Measurements from ENCODE around the gene MND1.
A peak's percentile ranks its signal among the peaks of the same experiment; 100 is the strongest.

MND1 gene

GRCh38 chr4:153344131-153345011 is at the start of gene MND1:
MND1 (plus strand) TSS chr4:153344688; CDS start chr4:153344738, 50 bp downstream.
- TF ChIP-seq POLR2A (IDR thresholded peaks at IDR 0.05; ENCODE audit: low read length) (peak; percentile 64), GATA1 (IDR thresholded peaks at IDR 0.05; ENCODE audit: low read depth, low read length) (no peak)
- DNase-seq, result peak; percentile 90 to 93

- TF ChIP-seq GATA1 (IDR thresholded peaks at IDR 0.05; ENCODE audit: low read depth, low read length) (no peak), POLR2A (IDR thresholded peaks at IDR 0.05; ENCODE audit: low read length) (no peak)
- no peak for DNase-seq
Measured at GRCh38 chr4:153295131-153295755, 49.2 kb upstream of the MND1 start.

- no peak for DNase-seq
Measured at GRCh38 chr4:153296040-153296823, 48.3 kb upstream of the MND1 start.

GRCh38 chr4:153297116-153297515 is 47.4 kb upstream of the MND1 start:
- DNase-seq, result no peak
- TF ChIP-seq POLR2A (IDR thresholded peaks at IDR 0.05; ENCODE audit: low read length), result no peak
- TF ChIP-seq GATA1 (IDR thresholded peaks at IDR 0.05; ENCODE audit: low read depth, low read length), result no peak

More at GRCh38 chr4:153296040-153296823, 48.3 kb upstream of the MND1 start:
- TF ChIP-seq POLR2A (IDR thresholded peaks at IDR 0.05; ENCODE audit: low read length), result no peak
- TF ChIP-seq GATA1 (IDR thresholded peaks at IDR 0.05; ENCODE audit: low read depth, low read length), result no peak

- no peak for TF ChIP-seq POLR2A (IDR thresholded peaks at IDR 0.05; ENCODE audit: low read length)
- TF ChIP-seq GATA1 (IDR thresholded peaks at IDR 0.05; ENCODE audit: low read depth, low read length), result no peak
- no peak for DNase-seq
Measured at GRCh38 chr4:153310793-153311192, 33.7 kb upstream of the MND1 start.

- no peak for DNase-seq
- TF ChIP-seq GATA1 (IDR thresholded peaks at IDR 0.05; ENCODE audit: low read depth, low read length), result no peak
- TF ChIP-seq POLR2A (IDR thresholded peaks at IDR 0.05; ENCODE audit: low read length), result no peak
Measured at GRCh38 chr4:153314915-153315314, 29.6 kb upstream of the MND1 start.

GRCh38 chr4:153318696-153319320 is 25.7 kb upstream of the MND1 start:
- no peak for TF ChIP-seq POLR2A (IDR thresholded peaks at IDR 0.05; ENCODE audit: low read length)
- TF ChIP-seq GATA1 (IDR thresholded peaks at IDR 0.05; ENCODE audit: low read depth, low read length), result no peak
- DNase-seq, result peak; percentile 42 to 65

- DNase-seq, result no peak
- TF ChIP-seq GATA1 (IDR thresholded peaks at IDR 0.05; ENCODE audit: low read depth, low read length), result no peak
- TF ChIP-seq POLR2A (IDR thresholded peaks at IDR 0.05; ENCODE audit: low read length), result no peak
Measured at GRCh38 chr4:153322791-153323190, 21.7 kb upstream of the MND1 start.

- TF ChIP-seq GATA1 (IDR thresholded peaks at IDR 0.05; ENCODE audit: low read depth, low read length) (no peak), POLR2A (IDR thresholded peaks at IDR 0.05; ENCODE audit: low read length) (no peak)
- no peak for DNase-seq
Measured at GRCh38 chr4:153324046-153324445, 20.4 kb upstream of the MND1 start.

- no peak for DNase-seq
- TF ChIP-seq POLR2A (IDR thresholded peaks at IDR 0.05; ENCODE audit: low read length) (no peak), GATA1 (IDR thresholded peaks at IDR 0.05; ENCODE audit: low read depth, low read length) (no peak)
Measured at GRCh38 chr4:153325558-153325957, 18.9 kb upstream of the MND1 start.

- no peak for DNase-seq
- TF ChIP-seq GATA1 (IDR thresholded peaks at IDR 0.05; ENCODE audit: low read depth, low read length) (no peak), POLR2A (IDR thresholded peaks at IDR 0.05; ENCODE audit: low read length) (no peak)
Measured at GRCh38 chr4:153326513-153326912, 18.0 kb upstream of the MND1 start.

GRCh38 chr4:153327247-153327646 is 17.2 kb upstream of the MND1 start:
- TF ChIP-seq GATA1 (IDR thresholded peaks at IDR 0.05; ENCODE audit: low read depth, low read length), result no peak
- no peak for TF ChIP-seq POLR2A (IDR thresholded peaks at IDR 0.05; ENCODE audit: low read length)
- no peak for DNase-seq

GRCh38 chr4:153332936-153333335 is 11.6 kb upstream of the MND1 start:
- no peak for TF ChIP-seq POLR2A (IDR thresholded peaks at IDR 0.05; ENCODE audit: low read length)
- TF ChIP-seq GATA1 (IDR thresholded peaks at IDR 0.05; ENCODE audit: low read depth, low read length), result no peak
- DNase-seq, result no peak

Measured in erythroblast (primary cell).